ENCODE results near the gene TEX13D.
"Not testable (repeated sequence)": the region's sequence is repeated elsewhere in the genome, so short reads cannot be mapped to it uniquely, and the experiment has no call there.

The TEX13D gene

DNA sequence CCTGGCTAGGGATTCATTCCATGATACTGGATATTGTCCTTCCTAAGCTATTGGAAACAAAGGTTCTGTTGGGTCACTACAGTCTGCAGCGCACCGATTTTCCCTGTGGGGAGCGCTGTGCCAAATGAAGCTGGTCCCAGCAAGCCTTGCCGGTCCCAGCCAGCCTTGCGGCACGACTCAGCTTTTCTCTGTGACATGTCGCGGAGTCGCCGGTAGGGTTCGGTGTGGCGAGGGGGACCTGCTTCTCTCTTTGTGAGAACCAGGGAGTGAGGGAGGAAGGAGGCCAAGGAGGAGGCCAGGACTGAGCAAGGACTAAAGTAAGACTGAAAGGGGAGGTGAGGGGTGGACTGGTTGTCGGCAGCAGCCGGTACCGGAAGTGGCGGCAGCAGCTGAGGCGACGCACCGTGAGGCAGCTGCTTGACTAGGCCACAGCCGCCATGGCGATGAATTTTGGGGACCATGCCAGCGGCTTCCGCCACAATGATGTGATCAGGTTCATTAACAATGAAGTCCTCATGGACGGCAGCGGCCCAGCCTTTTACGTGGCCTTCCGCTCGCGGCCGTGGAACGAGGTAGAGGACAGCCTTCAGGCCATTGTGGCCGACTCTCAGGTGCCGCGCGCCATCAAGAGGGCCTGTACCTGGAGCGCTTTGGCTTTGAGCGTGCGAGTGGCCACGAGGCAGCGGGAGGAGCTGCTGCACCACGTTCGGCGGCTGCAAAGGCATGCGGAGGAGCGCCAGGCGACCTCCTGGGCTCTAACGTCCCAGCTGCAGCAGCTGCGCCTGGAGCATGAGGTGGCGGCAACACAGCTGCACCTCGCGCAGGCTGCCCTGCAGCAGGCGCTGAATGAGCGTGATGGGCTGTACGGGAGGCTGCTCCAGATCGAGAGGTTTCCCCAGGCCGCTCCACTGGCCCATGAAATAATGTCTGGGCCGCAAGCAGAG, at the start of gene TEX13D:
TSS of gene TEX13D (plus strand) at position 180 of the 944 bp plus-strand sequence. CDS start at position 438, 258 bp downstream.
- no peak for DNase-seq (ENCODE audit: low read depth)

DNA sequence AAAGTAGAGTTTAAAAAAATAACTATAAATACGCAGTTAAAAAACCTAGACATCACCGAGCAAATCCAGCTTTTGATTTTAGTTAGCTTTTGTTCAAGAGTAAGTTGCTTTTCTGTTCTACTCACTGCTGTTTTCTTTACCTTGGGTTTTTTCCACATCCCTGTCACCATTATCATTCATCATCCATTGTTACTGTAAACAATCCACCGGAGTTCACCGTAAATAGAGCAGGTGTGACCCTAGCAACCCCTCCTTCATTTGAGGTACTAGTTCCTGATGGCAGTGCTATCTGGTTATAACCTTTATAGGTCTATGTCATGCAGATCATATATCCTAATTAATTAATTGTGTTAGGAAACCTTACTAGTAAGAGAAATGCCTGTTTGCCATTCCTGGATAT, 43.0 kb upstream of the TEX13D start:
- DNase-seq (ENCODE audit: low read depth) = no peak

DNA sequence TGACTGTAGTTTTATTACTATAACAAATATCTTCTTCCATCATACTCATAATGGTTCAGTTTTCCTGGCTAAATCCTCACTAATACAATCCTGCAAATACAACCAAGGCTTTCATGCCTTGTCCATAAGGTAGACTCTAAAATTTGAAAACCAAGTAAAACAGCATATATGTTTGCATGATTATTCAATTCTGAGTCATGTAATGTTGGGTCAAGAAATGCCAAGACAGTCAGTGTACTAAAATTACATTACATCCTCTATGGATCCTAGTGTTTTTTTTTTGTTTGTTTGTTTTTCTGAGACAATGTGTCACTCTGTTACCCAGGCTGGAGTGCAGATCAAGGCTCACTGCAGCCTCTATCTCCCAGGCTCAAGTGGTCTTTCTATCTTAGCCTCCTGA, 38.6 kb upstream of the TEX13D start:
- no peak for DNase-seq (ENCODE audit: low read depth)

DNA sequence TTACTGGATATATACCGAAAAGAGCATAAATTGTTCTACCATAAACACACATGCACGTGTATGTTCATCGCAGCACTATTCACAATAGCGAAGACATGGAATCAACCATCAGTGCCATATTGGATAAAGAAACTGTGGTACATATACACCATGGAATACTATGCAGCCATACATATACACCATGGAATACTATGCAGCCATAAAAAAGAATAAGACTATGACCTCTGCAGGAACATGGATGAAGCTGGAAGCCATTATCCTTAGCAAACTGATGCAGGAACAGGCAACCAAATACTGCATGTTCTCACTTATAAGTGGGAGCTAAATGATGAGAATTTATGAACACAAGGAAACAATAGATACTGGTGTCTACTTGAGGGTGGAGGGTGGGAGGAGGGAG, 33.1 kb upstream of the TEX13D start:
- not testable (repeated sequence) for DNase-seq (ENCODE audit: low read depth)

DNA sequence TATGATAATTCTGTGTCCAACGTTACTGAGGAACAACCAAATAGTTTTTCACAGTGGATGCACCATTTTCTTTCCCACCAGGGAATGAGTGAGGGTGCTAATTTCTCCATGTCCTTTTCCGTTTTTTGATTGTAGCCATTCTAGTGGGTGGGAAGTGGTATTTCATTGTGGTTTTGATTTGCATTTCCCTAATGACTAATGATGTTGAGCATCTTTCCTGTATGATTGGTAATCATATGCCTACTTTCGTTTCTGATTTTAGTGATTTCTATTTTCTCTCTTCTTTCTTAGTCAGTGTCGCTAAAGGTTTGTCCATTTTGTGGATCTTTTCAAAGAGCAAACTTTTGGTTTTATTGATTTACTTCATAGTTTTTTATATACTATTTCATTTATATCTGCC, 32.1 kb upstream of the TEX13D start:
- DNase-seq (ENCODE audit: low read depth) = no peak

DNA sequence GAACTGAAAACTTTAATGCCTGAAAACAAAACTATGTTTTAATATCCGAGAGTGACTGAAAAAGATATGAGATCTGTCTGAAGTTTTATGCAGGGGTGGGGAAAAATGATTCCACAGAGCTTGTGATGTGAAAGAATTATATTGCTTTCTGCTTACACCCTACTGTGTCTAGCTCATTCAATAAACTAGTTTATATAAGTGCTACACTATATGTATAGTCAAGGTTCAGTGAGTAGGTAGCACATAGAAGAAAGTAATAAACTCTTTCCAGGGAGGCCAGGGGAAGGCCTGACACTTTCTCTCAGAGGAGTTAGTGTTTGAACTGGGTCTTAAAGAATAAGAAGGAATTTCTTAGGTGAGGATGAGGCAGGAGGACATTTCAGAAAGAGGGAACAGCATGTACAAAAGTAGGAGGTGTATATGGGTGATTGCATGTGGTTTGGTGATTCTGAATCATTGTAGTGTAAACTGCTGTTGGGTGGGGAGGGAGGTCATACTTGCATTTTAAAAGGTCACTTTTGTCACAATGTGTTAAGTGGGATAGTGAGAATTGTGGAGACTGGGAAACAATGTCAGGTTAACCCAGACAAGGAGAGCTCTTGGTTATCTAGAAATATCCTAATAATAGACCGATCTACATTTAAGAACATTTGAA, 25.1 kb upstream of the TEX13D start:
- DNase-seq (ENCODE audit: low read depth) = no peak

DNA sequence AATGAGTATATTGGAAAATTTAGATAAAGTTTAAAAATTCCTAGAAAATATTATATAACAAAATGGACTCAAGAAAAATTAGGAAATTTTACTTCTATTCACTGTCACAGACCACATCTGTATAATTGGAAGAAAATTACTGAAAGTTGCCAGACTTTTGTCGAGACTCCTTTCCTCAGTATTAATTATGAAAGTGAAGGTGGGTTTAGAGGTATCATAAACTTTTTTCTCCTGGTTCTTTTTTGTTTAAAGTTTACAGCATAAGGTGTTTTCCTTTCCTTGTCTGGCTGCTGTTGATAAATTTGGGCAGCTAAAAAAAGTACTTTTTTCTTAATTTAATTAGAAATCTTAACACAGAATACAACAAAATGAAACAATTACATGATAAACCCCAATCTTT, 6.7 kb upstream of the TEX13D start:
- no peak for DNase-seq (ENCODE audit: low read depth)

DNA sequence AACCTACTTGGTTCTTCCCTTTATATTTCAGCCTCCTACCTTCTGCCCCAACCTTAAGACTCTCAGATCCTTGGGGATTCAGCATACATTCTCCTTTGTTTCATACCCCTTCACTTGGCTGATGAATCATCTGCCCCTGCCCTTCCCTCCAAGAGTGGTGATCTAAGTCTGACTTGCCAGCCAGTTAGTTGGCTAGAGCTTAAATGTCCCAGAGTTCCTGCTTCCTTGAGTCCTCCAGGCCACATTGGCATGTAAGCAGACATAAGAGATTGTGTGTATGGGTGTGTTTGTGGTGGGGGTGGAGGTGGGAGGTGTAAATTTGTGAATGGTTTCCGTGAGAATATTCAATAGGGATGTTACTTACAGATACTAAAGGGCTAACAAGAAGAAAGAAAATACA, 3.7 kb upstream of the TEX13D start:
- DNase-seq (ENCODE audit: low read depth) = no peak

DNA sequence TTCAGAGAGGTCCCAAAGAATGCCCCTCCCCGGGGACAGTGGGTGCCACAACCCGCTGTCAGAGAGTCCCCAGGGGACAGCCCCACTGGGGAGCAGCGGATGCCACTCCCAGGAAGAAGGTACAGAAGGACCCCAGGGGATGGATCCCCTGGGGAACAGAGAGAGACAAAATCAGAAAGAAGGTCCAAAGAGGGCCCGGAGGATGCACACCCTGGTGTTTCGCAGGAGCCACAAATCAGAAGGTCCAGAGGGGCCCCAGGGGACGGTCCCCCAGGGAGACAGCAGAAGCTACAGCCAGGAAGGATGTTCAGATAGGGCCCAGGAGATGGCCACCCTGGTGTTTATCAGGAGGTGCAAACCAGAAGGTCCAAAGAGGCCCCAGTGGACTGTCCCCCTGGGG, 1.4 kb downstream of the TEX13D start:
- no peak for DNase-seq (ENCODE audit: low read depth)

DNA sequence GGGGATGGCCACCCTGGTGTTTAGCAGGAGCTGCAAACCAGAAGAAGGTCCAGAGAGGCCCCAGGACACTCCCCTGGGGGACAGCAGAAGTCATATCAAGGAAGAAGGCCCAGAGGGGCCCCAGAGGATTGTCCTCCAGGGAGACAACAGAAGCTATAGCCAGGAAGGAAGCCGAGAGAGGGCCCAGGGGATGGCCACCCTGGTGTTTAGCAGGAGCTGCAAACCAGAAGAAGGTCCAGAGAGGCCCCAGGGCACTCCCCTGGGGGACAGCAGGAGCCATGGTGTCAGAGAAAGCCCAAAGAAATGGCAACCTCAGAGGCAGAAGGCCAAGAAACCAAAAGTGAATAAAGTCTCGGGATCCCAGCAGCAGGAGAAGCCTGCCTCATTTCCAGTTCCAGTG, 2.1 kb downstream of the TEX13D start:
- not testable (repeated sequence) for DNase-seq (ENCODE audit: low read depth)

DNA sequence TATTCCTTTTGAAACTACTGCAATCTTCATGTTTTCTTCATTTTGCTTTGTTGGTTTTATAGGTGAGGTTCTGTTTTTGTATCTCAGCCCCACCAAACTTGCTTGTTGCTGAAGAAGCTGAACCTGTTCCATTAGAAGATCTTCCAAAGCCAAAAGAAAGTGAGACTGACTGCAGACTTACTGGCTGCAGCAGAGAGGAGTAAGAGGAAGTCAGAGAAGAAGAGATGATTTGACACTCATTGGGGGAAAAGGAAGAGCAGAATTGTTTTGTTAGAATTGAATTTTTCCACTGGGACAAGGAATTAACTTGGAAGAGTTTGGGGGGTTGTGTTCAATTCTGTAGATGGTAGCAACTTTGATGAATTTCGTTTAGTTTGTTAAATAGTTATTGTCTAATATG, 3.1 kb downstream of the TEX13D start:
- no peak for DNase-seq (ENCODE audit: low read depth)

DNA sequence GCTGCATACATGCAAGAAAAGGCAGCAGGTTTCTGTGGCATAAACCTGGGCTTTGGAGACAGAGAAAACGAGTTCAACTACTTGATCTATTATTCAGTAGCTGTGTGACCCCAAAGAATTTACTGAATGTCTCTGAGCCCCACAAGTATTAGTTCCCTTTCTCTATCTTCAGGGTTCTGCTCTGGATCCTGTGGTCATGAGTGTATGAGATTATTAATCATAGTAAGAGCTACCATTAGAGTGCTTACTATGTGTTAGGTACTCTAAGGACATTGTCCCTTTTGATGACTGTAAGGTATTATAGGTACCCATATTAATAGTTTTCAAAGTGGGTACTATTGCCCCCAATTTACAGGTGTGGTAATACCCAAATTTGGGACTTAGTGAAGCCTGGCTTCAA, 5.5 kb downstream of the TEX13D start:
- no peak for DNase-seq (ENCODE audit: low read depth)

DNA sequence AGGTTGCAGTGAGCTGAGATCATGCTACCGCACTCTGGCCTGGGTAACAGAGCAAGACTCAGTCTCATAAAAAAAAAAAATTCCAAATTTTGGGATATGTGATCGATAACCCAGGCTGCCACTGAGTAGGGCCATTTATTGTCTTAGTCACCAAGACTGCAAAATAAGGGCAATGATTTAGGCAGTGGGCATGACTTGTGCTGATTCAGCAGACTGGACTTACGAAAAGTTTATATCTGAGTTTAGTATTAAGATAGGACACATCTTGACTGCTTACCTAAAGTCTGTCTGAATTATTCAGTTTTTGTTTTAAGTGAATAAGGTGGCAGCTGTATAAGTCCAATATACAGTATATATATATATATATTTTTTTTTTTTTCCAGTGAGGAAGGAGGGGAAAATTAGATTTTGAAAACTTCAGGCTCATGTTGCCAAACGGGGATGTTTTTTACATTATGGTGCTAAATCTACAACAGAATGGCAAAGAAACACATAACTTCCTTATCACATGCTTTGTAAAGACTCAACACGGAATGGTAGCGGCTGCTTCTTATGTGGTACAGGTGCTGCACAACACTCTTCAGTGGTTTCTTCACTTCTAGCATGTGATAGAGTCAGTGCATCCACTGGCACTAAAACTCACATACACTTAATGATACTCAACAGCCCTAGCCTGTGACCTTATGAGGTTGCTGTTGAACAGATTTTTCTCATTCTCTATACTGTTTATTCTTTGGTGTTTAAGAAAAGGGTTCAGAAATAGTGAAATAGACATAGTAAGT, 6.5 kb downstream of the TEX13D start:
- no peak for DNase-seq (ENCODE audit: low read depth)

DNA sequence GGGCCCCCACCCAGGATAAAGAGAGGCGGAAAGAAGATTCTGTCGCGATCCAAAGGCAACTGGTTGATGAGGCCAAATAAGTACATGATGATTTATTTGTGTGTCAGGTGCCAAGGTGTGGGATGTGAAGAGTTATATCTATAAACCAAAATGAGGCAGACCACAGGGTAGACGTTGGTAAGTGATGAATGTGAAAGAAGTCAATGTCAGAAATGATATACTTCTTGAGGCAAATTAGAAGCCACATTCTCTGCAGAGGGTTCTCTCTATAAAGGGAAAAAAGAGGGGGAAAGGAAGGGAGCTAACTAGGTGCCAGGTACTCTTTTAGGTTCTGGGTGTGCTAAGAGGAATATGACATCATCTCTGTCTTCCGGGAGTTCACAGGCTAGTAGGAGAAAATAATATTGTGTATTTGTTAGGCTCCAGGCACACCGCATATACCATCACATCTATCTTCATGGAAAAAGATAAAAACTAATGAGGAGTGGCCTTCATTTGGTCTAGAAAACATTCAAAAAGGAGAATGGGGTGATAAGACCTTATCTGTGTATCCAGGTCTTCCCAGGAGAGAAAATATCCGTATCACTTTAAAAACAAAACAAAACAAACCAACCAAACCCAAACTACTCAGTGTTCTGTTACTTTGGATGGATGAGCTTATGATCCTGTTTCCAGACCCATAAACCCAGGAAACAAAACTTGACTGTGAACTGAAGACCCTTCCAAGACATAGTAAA, 9.1 kb downstream of the TEX13D start:
- DNase-seq (ENCODE audit: low read depth) = no peak

DNA sequence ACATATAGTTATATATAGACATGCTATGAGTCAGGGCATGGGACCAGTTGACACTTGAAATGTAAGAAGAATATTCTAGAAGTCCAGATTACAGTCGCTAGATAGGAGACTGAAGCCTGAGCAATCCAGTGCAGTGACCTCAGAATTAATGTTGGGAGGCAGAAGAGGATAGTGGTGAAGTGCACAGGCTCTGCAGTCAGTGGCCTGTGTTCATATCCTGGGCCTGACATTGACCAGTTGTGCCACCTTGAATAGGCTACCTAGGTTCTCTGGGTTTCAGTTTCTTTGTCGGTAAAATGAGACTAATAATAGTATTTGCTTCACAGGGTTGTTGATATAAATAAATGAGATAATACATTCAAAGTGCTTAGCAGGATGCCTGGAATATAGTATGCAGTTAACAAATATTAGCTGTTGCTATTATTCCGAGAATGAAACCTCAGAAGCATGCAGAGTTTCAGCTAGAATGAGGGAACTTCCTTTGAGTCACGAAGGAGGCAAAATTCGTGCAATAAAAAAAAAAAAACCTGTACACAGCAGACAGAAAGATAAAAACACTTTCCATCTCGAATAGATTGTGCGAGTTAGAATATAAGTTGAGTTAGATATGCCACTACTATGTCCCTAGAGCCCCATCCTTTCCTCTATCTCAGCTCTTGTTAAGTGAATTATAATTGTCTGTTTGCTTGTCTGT, 9.9 kb downstream of the TEX13D start:
- DNase-seq (ENCODE audit: low read depth) = no peak

DNA sequence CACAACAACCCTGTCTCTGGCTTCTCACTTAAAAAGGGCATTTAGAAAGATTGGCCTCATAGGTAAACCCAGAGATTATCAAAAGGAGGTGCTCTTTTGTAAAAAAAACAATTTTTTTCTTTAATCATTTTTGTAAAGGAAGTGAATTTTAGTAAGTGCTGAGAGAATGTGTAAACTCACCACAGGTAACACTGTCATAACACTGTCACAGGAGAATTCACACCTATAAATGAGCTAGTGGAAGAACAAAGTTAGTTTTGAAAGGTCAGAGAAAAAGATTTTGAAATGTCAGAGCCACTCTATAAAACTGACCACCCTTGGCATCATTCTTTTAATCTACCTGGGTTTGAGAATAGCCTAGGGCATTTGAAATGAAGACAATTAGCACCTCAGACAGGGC, 10.6 kb downstream of the TEX13D start:
- no peak for DNase-seq (ENCODE audit: low read depth)

DNA sequence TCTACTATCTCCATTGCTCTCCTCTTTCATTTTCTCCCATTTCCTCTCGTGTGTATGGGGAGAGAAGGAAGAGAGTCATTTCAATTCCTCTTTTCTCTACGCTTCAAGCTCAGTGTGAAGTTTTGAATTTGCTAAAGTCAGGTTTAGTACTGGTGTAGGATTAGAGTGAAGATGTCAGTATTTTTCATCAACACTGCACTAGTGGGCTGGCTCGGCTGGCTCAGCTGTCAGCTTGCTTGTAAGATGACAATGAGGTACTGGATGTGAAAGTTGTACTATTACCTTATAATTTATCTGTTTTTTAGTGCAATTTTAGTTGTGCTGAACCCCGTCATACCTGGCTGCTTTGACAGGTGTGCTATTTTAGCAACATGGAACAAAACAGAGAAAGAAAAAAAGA, 11.8 kb downstream of the TEX13D start:
- no peak for DNase-seq (ENCODE audit: low read depth)

DNA sequence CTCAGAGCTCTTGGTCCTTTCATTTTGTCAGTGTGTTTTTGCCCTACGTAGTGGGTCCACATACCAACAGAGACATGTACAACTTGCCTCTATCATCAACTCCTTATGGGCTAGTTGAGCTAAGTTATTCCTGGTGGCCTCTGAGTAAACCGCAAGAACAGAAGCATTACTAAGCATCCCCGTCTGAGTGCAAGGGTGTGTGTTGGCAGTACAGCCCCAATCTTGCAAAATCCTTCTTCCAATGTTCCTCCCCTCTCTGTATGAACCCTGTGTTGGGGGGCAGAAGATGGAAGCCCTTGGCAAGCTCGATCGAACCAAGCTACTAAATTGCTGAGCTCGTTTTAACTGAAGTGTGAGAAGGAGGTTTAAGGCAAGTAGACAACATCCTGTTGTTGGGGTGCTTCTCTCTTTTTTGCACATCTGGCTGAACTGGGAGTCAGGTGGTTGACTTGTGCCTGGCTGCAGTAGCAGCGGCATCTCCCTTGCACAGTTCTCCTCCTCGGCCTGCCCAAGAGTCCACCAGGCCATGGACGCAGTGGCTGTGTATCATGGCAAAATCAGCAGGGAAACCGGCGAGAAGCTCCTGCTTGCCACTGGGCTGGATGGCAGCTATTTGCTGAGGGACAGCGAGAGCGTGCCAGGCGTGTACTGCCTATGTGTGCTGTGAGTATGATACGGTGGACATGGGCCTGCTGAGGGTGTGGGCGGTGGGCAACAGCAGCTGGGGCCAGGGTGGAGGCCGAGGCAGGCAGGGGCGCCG, 13.8 kb downstream of the TEX13D start, which contains the start of gene SH2D1A:
TSS of gene SH2D1A (plus strand) at position 447 of the 760 bp plus-strand sequence. CDS start at position 527, 80 bp downstream.
- DNase-seq (ENCODE audit: low read depth) = no peak

DNA sequence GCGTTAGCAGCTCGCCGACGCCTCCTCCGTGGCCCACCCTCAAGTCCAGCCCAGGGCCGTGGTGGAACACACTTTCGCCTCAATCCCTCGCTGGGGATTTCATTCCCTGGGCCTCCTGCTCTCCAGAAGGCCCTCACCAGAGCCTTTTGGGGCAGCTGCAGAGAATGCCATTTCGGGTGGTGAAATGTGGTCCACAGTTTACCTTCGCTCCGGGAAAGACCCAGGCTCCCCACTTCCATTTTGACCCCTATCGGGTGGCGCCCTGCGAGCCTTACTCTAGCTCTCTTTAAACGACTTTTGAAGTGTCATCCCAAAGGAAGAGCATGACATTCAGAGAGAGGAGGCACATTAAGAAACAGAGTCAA, 14.4 kb downstream of the TEX13D start:
- no peak for DNase-seq (ENCODE audit: low read depth)

DNA sequence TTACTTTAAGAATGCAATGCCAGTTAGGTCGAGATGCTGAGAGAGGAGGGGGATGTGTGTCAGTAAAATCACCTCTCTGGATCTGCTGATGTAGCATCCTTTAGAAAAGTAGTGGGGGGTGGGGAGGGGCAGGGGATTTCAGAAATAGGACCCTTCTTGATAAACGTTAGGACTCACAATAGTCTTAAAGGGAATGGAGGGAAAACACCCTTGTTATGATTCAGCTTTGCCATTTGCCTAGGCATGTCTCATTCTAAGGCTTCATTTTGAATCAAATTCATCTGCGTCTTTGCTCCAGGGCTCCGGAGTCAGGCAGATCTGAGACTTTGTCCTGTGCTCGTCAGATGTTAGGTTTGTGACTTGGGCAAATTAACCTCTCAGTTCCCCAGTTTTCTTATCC, 14.8 kb downstream of the TEX13D start:
- DNase-seq (ENCODE audit: low read depth) = no peak

DNA sequence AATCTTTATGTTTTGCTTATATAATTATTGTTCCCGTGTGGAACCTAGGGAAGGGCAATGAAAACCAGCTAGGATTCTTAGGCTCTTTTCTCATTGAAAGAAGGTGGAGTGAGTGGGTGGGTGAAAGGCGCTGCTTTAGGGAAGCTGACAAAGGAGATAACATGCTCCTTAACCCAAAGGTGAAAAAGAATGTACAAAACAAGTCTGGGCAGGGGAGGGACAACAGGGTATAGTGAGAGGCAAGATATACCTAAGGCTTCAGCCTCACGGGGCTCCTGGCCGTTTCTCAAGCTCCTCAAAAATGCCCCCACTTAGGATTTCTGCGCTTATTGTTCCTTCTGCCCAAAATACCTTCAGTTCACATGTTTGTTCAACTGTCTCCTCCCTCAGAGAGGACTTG, 15.7 kb downstream of the TEX13D start:
- no peak for DNase-seq (ENCODE audit: low read depth)
